Fibroblast of peridontal ligament (primary cell): ENCODE measurements around the gene B3GNT9.

ENCODE experiments used
- DNase-seq: peaks from one replicate; pipeline ENCODE4 v3.0.0-alpha.2; 2010; ENCODE audit errors: extremely low read depth

Gene B3GNT9

GRCh38 chr16:67167588-67167987 is 16.8 kb upstream of the B3GNT9 start:
- DNase-seq, result no peak

- DNase-seq, result no peak
Observed at GRCh38 chr16:67166598-67167168, 15.9 kb upstream of the B3GNT9 start.

GRCh38 chr16:67166110-67166547 is 15.3 kb upstream of the B3GNT9 start:
- DNase-seq, result no peak

GRCh38 chr16:67165121-67166078 is 14.6 kb upstream of the B3GNT9 start:
- DNase-seq, result no peak

GRCh38 chr16:67164599-67165061 is 13.8 kb upstream of the B3GNT9 start, which contains the start of gene HSF4:
TSS of gene HSF4 (plus strand) at chr16:67164745. CDS start at chr16:67164812, 67 bp downstream.
- DNase-seq, result peak; percentile 35

- peak; percentile 33 for DNase-seq
Observed at GRCh38 chr16:67163999-67164558, 13.3 kb upstream of the B3GNT9 start.

- DNase-seq, result peak; percentile 60
Observed at GRCh38 chr16:67163164-67163998, 12.6 kb upstream of the B3GNT9 start.

- peak; percentile 29 for DNase-seq
Observed at GRCh38 chr16:67162506-67163163, 11.8 kb upstream of the B3GNT9 start.

- DNase-seq, result no peak
Observed at GRCh38 chr16:67161595-67162058, 10.8 kb upstream of the B3GNT9 start.

- no peak for DNase-seq
Observed at GRCh38 chr16:67158637-67159600, 8.1 kb upstream of the B3GNT9 start.

- no peak for DNase-seq
Observed at GRCh38 chr16:67157892-67158635, 7.3 kb upstream of the B3GNT9 start.

- DNase-seq, result no peak
Observed at GRCh38 chr16:67157106-67157748, 6.4 kb upstream of the B3GNT9 start.

GRCh38 chr16:67156143-67156844 is 5.5 kb upstream of the B3GNT9 start:
- no peak for DNase-seq

- DNase-seq, result peak; percentile 64
Observed at GRCh38 chr16:67155295-67156142, 4.7 kb upstream of the B3GNT9 start.

- no peak for DNase-seq
Observed at GRCh38 chr16:67154578-67155294, 3.9 kb upstream of the B3GNT9 start.

GRCh38 chr16:67151431-67152097 is 766 bp upstream of the B3GNT9 start:
- no peak for DNase-seq
